Neuronal stem cell (in vitro differentiated cells): Measurements from ENCODE around the gene LINC00237.

Experiments
- DNase-seq: peaks from one replicate; pipeline ENCODE4 v3.0.0-alpha.2; 2013; ENCODE audit warnings: low spot score
- H2AFZ ChIP-seq: one replicate; pipeline ENCODE4 v1.6.1; 2013; ENCODE audit warnings: mild to moderate bottlenecking, low read length, inconsistent platforms
- H2AK5ac ChIP-seq: 2 replicates; pipeline ENCODE4 v1.6.1; 2013; ENCODE audit warnings: low read depth, mild to moderate bottlenecking, inconsistent platforms, low read length, moderate library complexity, mixed read lengths
- H2BK120ac ChIP-seq: 2 replicates; pipeline ENCODE4 v1.6.1; 2013; ENCODE audit warnings: low read depth, mild to moderate bottlenecking, inconsistent platforms, low read length, moderate library complexity, mixed read lengths
- H2BK12ac ChIP-seq: one replicate; pipeline ENCODE4 v1.6.1; 2013; ENCODE audit warnings: low read length, inconsistent platforms
- H2BK15ac ChIP-seq: 2 replicates; pipeline ENCODE4 v1.6.1; 2013; ENCODE audit warnings: mild to moderate bottlenecking, low read length, inconsistent platforms, mixed read lengths
- H2BK5ac ChIP-seq: one replicate; pipeline ENCODE4 v1.6.1; 2013; ENCODE audit warnings: inconsistent platforms, mild to moderate bottlenecking, low read length, moderate library complexity
- H3K14ac ChIP-seq: one replicate; pipeline ENCODE4 v1.6.1; 2013; ENCODE audit warnings: low read length, inconsistent platforms
- H3K18ac ChIP-seq: 2 replicates; pipeline ENCODE4 v1.6.1; 2013; ENCODE audit warnings: low read length, inconsistent platforms
- H3K23ac ChIP-seq: 2 replicates; pipeline ENCODE4 v1.6.1; 2013; ENCODE audit warnings: low read depth, mild to moderate bottlenecking, mixed read lengths, low read length, inconsistent platforms; ENCODE audit not compliant: poor library complexity
- H3K27ac ChIP-seq: replicated peaks from 3 replicates; pipeline ENCODE4 v1.5.1; 2013; ENCODE audit warnings: low read length, inconsistent platforms
- H3K27me3 ChIP-seq, 3 experiments: 2 replicates each; pipeline ENCODE4 v1.6.1; 2013; ENCODE audit warnings: low read length in 3 of 3, mild to moderate bottlenecking in 2 of 3, inconsistent platforms in 1 of 3, low read depth in 1 of 3, mixed read lengths in 1 of 3, moderate library complexity in 1 of 3; ENCODE audit not compliant: control insufficient read depth in 3 of 3, insufficient read depth in 3 of 3
- H3K36me3 ChIP-seq, 2 donors: replicated peaks in 1 of 2; 2 replicates each; pipeline ENCODE4 v1.6.1; 2013; ENCODE audit warnings: low read length in 2 of 2; ENCODE audit not compliant: control insufficient read depth in 2 of 2, insufficient read depth in 2 of 2
- H3K4ac ChIP-seq: 2 replicates; pipeline ENCODE4 v1.6.1; 2013; ENCODE audit warnings: inconsistent platforms, mild to moderate bottlenecking, low read length, moderate library complexity
- H3K4me1 ChIP-seq, 2 donors: 1 replicate in 1 of 2; 2 replicates in 1 of 2; pipeline ENCODE4 v1.6.1; 2013; ENCODE audit warnings: low read length in 2 of 2, low read depth in 1 of 2; ENCODE audit not compliant: control insufficient read depth in 2 of 2, insufficient read depth in 1 of 2
- H3K4me2 ChIP-seq: one replicate; pipeline ENCODE4 v1.6.1; 2013; ENCODE audit warnings: mild to moderate bottlenecking, low read length, inconsistent platforms; ENCODE audit not compliant: insufficient read depth, poor library complexity, severe bottlenecking
- H3K4me3 ChIP-seq, 2 donors: 2 replicates each; pipeline ENCODE4 v1.5.1; 2013; ENCODE audit warnings: low read length in 2 of 2, mild to moderate bottlenecking in 2 of 2, inconsistent platforms in 1 of 2, moderate library complexity in 1 of 2
- H3K79me1 ChIP-seq: one replicate; pipeline ENCODE4 v1.6.1; 2013; ENCODE audit warnings: low read depth, mild to moderate bottlenecking, inconsistent platforms, low read length, moderate library complexity
- H3K9ac ChIP-seq: one replicate; pipeline ENCODE4 v1.6.1; 2013; ENCODE audit warnings: mild to moderate bottlenecking, low read depth, low read length, inconsistent platforms; ENCODE audit not compliant: poor library complexity
- H3K9me3 ChIP-seq, 2 donors: replicated peaks in 1 of 2; 2 replicates each; pipeline versions ENCODE3 to v1.6.1; 2013; ENCODE audit warnings: low read length in 2 of 2, mild to moderate bottlenecking in 2 of 2, inconsistent platforms in 1 of 2, low read depth in 1 of 2, mixed read lengths in 1 of 2, moderate library complexity in 1 of 2; ENCODE audit not compliant: control insufficient read depth in 2 of 2, insufficient read depth in 1 of 2
- H4K8ac ChIP-seq: one replicate; pipeline ENCODE4 v1.6.1; 2013; ENCODE audit warnings: low read depth, mild to moderate bottlenecking, inconsistent platforms, low read length, moderate library complexity
- H4K91ac ChIP-seq: one replicate; pipeline ENCODE4 v1.6.1; 2013; ENCODE audit warnings: low read length, low read depth, mild to moderate bottlenecking, inconsistent platforms; ENCODE audit not compliant: poor library complexity
- WGBS, 2 donors: extraction: QIAGEN DNeasy Blood & Tissue Kit; methylation state at CpG; one replicate each; pipeline ENCODE4 v1.1.7; 2013; ENCODE audit warnings: missing lambda C conversion rate in 2 of 2, mixed read lengths in 1 of 2; ENCODE audit not compliant: insufficient read length in 2 of 2, insufficient replicate concordance in 1 of 2; ENCODE audit errors: extremely low coverage in 2 of 2; 5-methylcytosine and 5-hydroxymethylcytosine counted together

Gene LINC00237

DNA sequence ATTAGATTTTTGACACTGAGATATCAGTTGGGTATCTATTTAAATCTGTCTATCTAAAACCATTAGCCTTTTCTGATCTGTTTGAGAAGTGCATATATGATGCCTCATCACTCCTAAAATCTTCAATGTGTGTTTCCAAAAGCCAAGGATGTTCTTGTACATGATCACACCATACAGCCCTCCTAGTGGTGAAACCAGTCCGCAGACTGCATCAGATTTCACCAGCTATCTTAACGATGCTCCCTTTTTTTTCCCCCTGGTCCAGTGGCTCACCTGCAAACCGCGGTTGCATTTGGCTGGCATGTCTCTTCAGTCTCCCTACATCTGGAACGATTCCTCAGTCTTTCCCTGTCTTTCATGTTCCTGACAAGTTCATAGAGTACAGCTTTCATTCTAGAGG is 23.7 kb upstream of the LINC00237 start:
- no CpG with 5 or more reads among the region's 5 CpGs for WGBS, 2 donors
- DNase-seq: no peak
- H2BK15ac ChIP-seq: no peak overlapping the region

GRCh38 chr20:21127201-21127981 is 21.2 kb upstream of the LINC00237 start:
- Histone ChIP-seq H3K4ac (no peak overlapping the region), H3K9ac (no peak overlapping the region), H3K27me3 (peaks cover 0 to 10% (median 0%) of the 10 kb centered on the region in 3 experiments), H2BK120ac (no peak overlapping the region), H3K36me3 (no peaks in the 10 kb centered on the region), H3K4me1 (peaks cover 0 to 2% of the 10 kb centered on the region in 2 donors), H2BK12ac (no peak overlapping the region), H3K9me3 (no peaks in the 10 kb centered on the region), H3K18ac (no peak overlapping the region), H2AFZ (no peak overlapping the region), H3K79me1 (no peaks in the 10 kb centered on the region), H3K14ac (no peak overlapping the region), H2AK5ac (no peak overlapping the region), H3K4me2 (no peak overlapping the region), H2BK5ac (no peak overlapping the region), H4K8ac (no peak overlapping the region), H3K4me3 (peak overlapping the region in 1 of 2 donors; percentile 57), H4K91ac (no peak overlapping the region), H3K27ac (no peak overlapping the region), H2BK15ac (no peak overlapping the region), H3K23ac (no peak overlapping the region)
- no CpG with 5 or more reads among the region's 5 CpGs for WGBS, 2 donors
- no peak for DNase-seq

More for the DNA sequence above, 23.7 kb upstream of the LINC00237 start:
- Histone ChIP-seq H3K23ac (no peak overlapping the region), H3K4me1 (peaks cover 0 to 2% of the 10 kb centered on the region in 2 donors), H2BK120ac (no peak overlapping the region), H2AK5ac (no peak overlapping the region), H2BK12ac (no peak overlapping the region), H2AFZ (no peak overlapping the region), H4K8ac (no peak overlapping the region), H3K4me3 (no peak overlapping the region), H3K18ac (no peak overlapping the region), H3K79me1 (no peaks in the 10 kb centered on the region), H3K9me3 (no peaks in the 10 kb centered on the region), H3K4ac (no peak overlapping the region), H3K36me3 (no peaks in the 10 kb centered on the region), H3K27ac (no peak overlapping the region), H3K4me2 (no peak overlapping the region), H3K9ac (no peak overlapping the region), H3K27me3 (no peaks in the 10 kb centered on the region), H2BK5ac (no peak overlapping the region), H4K91ac (no peak overlapping the region), H3K14ac (no peak overlapping the region)

GRCh38 chr20:21126581-21126870 is 20.4 kb upstream of the LINC00237 start:
- peak overlapping the region; percentile 72 for H3K9ac ChIP-seq
- H3K27ac ChIP-seq: no peak overlapping the region
- WGBS, 2 donors: no CpG with 5 or more reads among the region's 8 CpGs

DNA sequence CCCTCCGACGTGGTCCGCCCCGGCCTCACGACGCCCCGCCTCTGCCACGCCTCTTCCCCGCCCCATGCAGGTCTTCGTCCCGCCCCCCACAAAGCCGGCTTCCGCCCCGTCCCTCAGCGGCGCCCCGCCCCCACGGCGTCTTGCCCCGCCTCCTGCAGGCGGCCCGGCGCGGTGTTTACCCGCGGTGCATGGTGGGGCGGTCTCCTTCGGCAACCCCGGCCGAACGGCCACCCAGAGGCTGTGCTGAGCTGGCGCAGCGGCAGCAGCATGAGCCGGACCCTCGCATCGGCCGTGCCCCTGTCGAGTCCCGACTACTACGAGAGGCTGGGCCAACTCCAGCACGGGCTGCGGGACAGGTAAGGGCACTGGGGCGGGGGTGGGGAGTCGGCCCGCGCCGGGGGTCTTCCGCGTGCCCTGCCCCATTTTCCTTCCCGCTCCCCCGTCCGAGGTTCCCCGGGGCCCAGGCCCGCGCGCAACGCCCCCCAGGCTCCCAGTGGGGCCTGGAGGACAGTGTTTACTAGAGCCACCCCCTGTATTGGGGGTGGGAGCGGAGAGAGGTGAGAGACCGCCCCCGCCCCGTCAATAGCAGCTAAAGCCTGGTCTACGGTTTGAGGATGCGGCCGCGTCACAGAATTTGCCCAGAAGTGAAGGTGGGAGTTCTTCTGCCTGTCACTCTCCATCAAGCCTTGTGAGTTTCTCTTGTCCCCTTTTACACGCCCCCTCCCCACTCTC is 19.9 kb upstream of the LINC00237 start, which contains the start of gene KIZ:
Gene KIZ, plus strand, starts transcription at position 234 of the 732 bp plus-strand sequence. Its CDS starts 34 bp downstream, at position 268.
- Histone ChIP-seq H3K27me3 (peaks cover 0 to 10% (median 0%) of the 10 kb centered on the region in 3 experiments), H3K4me3 (peak within 1 kb of the TSS; percentile 57 to 86), H3K4ac (no peak within 1 kb of the TSS), H3K4me1 (peaks cover 0 to 2% of the 10 kb centered on the region in 2 donors), H3K14ac (no peak within 1 kb of the TSS), H2BK12ac (no peak within 1 kb of the TSS), H3K4me2 (peak within 1 kb of the TSS; percentile 89), H3K79me1 (no peaks in the 10 kb centered on the region), H3K18ac (peak within 1 kb of the TSS; percentile 96), H4K8ac (no peak within 1 kb of the TSS), H2AFZ (peak within 1 kb of the TSS; percentile 99), H4K91ac (no peak within 1 kb of the TSS), H3K27ac (peak within 1 kb of the TSS; percentile 70), H2AK5ac (no peak within 1 kb of the TSS), H3K9ac (peak within 1 kb of the TSS; percentile 72), H3K23ac (peak within 1 kb of the TSS; percentile 94), H2BK15ac (no peak within 1 kb of the TSS), H3K36me3 (no peaks in the 10 kb centered on the region), H2BK120ac (no peak within 1 kb of the TSS), H2BK5ac (peak within 1 kb of the TSS; percentile 33), H3K9me3 (no peaks in the 10 kb centered on the region)
- WGBS, 2 donors: no CpG with 5 or more reads among the region's 66 CpGs
- peak; percentile 96 for DNase-seq

More at GRCh38 chr20:21126581-21126870, 20.4 kb upstream of the LINC00237 start:
- Histone ChIP-seq H2BK12ac (no peak overlapping the region), H3K4me3 (peak overlapping the region; percentile 57 to 86), H3K4ac (no peak overlapping the region), H3K79me1 (no peaks in the 10 kb centered on the region), H3K36me3 (no peaks in the 10 kb centered on the region), H2BK5ac (peak overlapping the region; percentile 33), H3K4me2 (peak overlapping the region; percentile 89), H3K14ac (no peak overlapping the region), H4K8ac (no peak overlapping the region), H3K27me3 (peaks cover 0 to 10% (median 0%) of the 10 kb centered on the region in 3 experiments), H3K18ac (peak overlapping the region; percentile 96), H2AK5ac (no peak overlapping the region), H2BK120ac (no peak overlapping the region), H3K4me1 (peaks cover 0 to 2% of the 10 kb centered on the region in 2 donors), H2BK15ac (no peak overlapping the region), H3K9me3 (no peaks in the 10 kb centered on the region), H4K91ac (no peak overlapping the region), H3K23ac (no peak overlapping the region), H2AFZ (peak overlapping the region; percentile 99)
- DNase-seq: no peak
